SU-DHL-6 (cell line): ENCODE measurements around the gene OPA1.

ENCODE experiments used
- H2AFZ ChIP-seq: fragments of 200-600 bp; sonication (generic); 2 replicates; pipeline ENCODE4 v1.6.1; 2014; ENCODE audit warnings: low read depth, mild to moderate bottlenecking, moderate library complexity, mixed read lengths, antibody characterized with exemption, low read length; ENCODE audit not compliant: severe bottlenecking
- H3F3A ChIP-seq: fragments of 200-600 bp; shearing (Covaris generic); 2 replicates; pipeline ENCODE4 v1.6.0; 2016; ENCODE audit warnings: antibody characterized with exemption, mild to moderate bottlenecking; ENCODE audit not compliant: insufficient read depth
- H3K27ac ChIP-seq: fragments of 200-600 bp; sonication (generic); 2 replicates; pipeline ENCODE4 v1.5.1; 2016; ENCODE audit warnings: low read depth, mild to moderate bottlenecking, low read length, moderate library complexity, mixed read lengths
- H3K27me3 ChIP-seq: fragments of 200-600 bp; sonication (generic), shearing (Covaris generic); 2 replicates; pipeline ENCODE4 v1.6.0; 2014; ENCODE audit warnings: mild to moderate bottlenecking, low read length
- H3K36me3 ChIP-seq: fragments of 200-600 bp; sonication (generic); 2 replicates; pipeline ENCODE4 v1.6.1; 2014; ENCODE audit warnings: mild to moderate bottlenecking, low read length, mixed read lengths
- H3K4me2 ChIP-seq: fragments of 300-600, 200-600 bp; shearing (Covaris generic), sonication (generic); 2 replicates; pipeline ENCODE4 v1.6.0; 2014; ENCODE audit warnings: low read length, low read depth, mild to moderate bottlenecking; ENCODE audit not compliant: poor library complexity, severe bottlenecking
- H3K4me3 ChIP-seq: fragments of 200-600 bp; sonication (generic); 2 replicates; pipeline ENCODE4 v1.5.1; 2014; ENCODE audit warnings: antibody characterized with exemption, low read length, mild to moderate bottlenecking, mixed read lengths; ENCODE audit not compliant: insufficient read depth, poor library complexity, severe bottlenecking
- H3K79me2 ChIP-seq: fragments of 200-600 bp; sonication (generic); 2 replicates; pipeline ENCODE4 v1.6.1; 2014; ENCODE audit warnings: mild to moderate bottlenecking, low read length, moderate library complexity; ENCODE audit not compliant: insufficient read depth
- H3K9ac ChIP-seq: fragments of 200-600 bp; sonication (generic); 2 replicates; pipeline ENCODE4 v1.7.0; 2014; ENCODE audit warnings: mild to moderate bottlenecking, low read length
- H3K9me2 ChIP-seq: fragments of 200-600 bp; sonication (generic); replicated peaks from 2 replicates; pipeline ENCODE4 v1.6.1; 2014; ENCODE audit warnings: low read length; ENCODE audit not compliant: insufficient read depth
- H3K9me3 ChIP-seq: fragments of 200-600 bp; sonication (generic); 2 replicates; pipeline ENCODE4 v1.6.1; 2014; ENCODE audit warnings: low read length, mixed read lengths; ENCODE audit not compliant: insufficient read depth
- H4K20me1 ChIP-seq: fragments of 200-600 bp; sonication (generic); 2 replicates; pipeline ENCODE4 v1.6.1; 2014; ENCODE audit warnings: low read depth, mild to moderate bottlenecking, antibody characterized with exemption, low read length, moderate library complexity, mixed read lengths
- EZH2phosphoT487 ChIP-seq: fragments of 200-600 bp; sonication (generic), shearing (Covaris generic); conservative IDR thresholded peaks from 2 replicates; pipeline ENCODE4 v1.6.1; 2018; ENCODE audit warnings: mild to moderate bottlenecking, antibody characterized with exemption, low read length, moderate library complexity, mixed read lengths
- TF ChIP-seq, protein P1 (sequence below): fragments of 200-600 bp; sonication (generic); IDR thresholded peaks from one replicate; pipeline ENCODE4 v1.5.1; 2017; ENCODE audit warnings: antibody characterized with exemption, mild to moderate bottlenecking, low read length, moderate library complexity; ENCODE audit not compliant: insufficient read depth, poor library complexity, severe bottlenecking

OPA1 gene

DNA sequence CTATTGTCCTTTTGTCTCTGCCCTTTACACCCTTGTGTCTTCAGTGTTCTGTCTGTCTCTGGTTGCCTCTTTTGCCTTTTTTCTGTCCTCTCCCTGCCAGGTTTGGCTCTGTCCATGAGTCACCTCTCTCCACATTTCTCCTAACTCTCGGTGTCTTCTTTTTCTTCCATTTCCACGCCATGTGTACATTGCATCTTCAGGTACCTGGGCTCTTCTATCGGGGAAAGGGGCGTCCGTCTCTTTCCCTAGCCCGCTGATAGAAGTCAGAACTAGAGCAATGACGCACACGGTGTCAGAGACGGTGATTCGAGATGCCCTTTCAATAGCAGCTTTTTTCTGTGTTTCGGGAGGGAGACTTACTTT is 641 bp downstream of the OPA1 start:
- Histone ChIP-seq H3K9me3 (no peaks in the 10 kb centered on the region), H2AFZ (peak overlapping the region; percentile 95), H3K9ac (peak overlapping the region; percentile 98), H3K9me2 (no peaks in the 10 kb centered on the region), H3K4me2 (peak overlapping the region; percentile 65), H4K20me1 (peaks cover 12% of the 10 kb centered on the region; the same call in 1 of the 2 replicates), H3K27me3 (no peaks in the 10 kb centered on the region), H3K36me3 (no peaks in the 10 kb centered on the region), H3F3A (no peaks in the 10 kb centered on the region), H3K27ac (peak overlapping the region; percentile 65), H3K4me3 (peak overlapping the region; percentile 80), H3K79me2 (peaks cover 61% of the 10 kb centered on the region)
- TF ChIP-seq, protein P1, sequence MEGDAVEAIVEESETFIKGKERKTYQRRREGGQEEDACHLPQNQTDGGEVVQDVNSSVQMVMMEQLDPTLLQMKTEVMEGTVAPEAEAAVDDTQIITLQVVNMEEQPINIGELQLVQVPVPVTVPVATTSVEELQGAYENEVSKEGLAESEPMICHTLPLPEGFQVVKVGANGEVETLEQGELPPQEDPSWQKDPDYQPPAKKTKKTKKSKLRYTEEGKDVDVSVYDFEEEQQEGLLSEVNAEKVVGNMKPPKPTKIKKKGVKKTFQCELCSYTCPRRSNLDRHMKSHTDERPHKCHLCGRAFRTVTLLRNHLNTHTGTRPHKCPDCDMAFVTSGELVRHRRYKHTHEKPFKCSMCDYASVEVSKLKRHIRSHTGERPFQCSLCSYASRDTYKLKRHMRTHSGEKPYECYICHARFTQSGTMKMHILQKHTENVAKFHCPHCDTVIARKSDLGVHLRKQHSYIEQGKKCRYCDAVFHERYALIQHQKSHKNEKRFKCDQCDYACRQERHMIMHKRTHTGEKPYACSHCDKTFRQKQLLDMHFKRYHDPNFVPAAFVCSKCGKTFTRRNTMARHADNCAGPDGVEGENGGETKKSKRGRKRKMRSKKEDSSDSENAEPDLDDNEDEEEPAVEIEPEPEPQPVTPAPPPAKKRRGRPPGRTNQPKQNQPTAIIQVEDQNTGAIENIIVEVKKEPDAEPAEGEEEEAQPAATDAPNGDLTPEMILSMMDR: no peak
- TF ChIP-seq EZH2phosphoT487: no peak

DNA sequence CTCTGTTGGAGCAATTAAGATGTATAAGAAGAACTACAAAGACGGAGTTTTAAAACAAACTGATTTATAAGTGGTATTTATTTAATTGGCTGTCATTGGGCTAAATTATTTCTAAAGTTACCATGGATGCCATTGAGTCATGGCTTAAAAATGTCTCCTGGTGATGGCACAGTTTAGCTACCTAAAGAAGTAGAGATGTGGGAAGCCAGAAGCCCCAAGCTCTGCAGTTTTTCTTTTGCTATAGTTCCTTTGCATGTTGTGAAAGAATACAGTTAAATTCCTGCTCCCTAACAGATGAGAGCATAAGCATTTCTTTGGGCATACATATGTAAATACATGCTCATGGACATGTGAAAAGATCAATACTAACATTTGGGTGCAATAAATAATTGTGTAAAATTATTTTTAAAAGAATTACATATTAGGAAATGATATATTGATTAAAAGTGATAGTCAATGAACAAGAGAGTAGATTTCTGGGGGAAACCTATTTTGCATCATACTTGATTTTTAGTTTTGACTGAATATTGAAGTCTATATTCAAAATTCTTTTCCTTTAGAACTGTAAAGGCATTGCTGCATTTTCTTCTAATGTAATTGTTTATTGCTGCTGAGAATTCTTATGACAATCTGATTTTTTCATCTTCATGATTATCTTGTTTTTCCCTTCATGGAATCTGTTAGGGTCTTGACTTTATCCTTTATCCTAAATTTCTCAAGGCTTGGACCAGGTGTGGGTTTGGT is 2.1 kb downstream of the OPA1 start:
- Histone ChIP-seq H3K27me3 (no peaks in the 10 kb centered on the region), H3K9me2 (no peaks in the 10 kb centered on the region), H3K79me2 (peaks cover 76% of the 10 kb centered on the region), H2AFZ (no peak overlapping the region), H3K4me2 (peak overlapping the region; percentile 65), H3F3A (no peaks in the 10 kb centered on the region), H3K27ac (no peak overlapping the region), H3K9ac (peak overlapping the region; percentile 98; the same call in 1 of the 2 replicates), H3K36me3 (no peaks in the 10 kb centered on the region), H3K4me3 (peak overlapping the region; percentile 80), H4K20me1 (peaks cover 12% of the 10 kb centered on the region; the same call in 1 of the 2 replicates), H3K9me3 (no peaks in the 10 kb centered on the region)
- TF ChIP-seq, protein P1: no peak
- no peak for TF ChIP-seq EZH2phosphoT487

DNA sequence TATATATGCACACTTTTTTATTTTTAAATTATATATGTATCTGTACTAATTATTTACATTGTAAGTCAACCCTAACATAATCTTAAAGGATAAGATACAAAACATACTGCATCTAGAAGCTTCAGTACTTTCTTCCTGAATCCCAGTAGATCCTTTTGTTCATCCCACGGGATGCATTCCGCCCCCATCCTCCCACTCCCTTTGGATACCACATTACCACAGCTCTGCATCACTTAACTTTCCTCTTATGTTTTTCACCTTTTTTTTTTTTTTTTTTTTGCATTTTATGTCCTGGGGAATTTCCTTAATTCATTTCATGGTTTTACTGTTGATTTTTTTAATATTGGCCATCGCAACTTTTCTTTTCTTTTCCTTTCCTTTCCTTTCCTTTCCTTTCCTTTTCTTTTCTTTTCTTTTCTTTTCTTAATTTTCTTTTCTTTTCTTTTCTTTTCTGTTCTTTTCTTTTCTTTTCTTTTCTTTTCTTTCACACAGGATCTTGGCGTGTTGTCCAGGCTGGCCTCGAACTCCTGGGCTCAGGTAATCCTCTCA is 3.0 kb downstream of the OPA1 start:
- no peaks in the 10 kb centered on the region for H3K36me3 ChIP-seq
- no peak for TF ChIP-seq EZH2phosphoT487
- TF ChIP-seq, protein P1: no peak
- H3F3A ChIP-seq: no peaks in the 10 kb centered on the region
- H3K9me2 ChIP-seq: no peaks in the 10 kb centered on the region
- no peak overlapping the region for H2AFZ ChIP-seq
- H3K9ac ChIP-seq: no peak overlapping the region
- peak overlapping the region; percentile 65 for H3K4me2 ChIP-seq
- H3K4me3 ChIP-seq: no peak overlapping the region
- H3K27ac ChIP-seq: no peak overlapping the region
- H3K9me3 ChIP-seq: no peaks in the 10 kb centered on the region
- H4K20me1 ChIP-seq: peaks cover 12% of the 10 kb centered on the region; the same call in 1 of the 2 replicates
- peaks cover 85% of the 10 kb centered on the region for H3K79me2 ChIP-seq
- no peaks in the 10 kb centered on the region for H3K27me3 ChIP-seq
